ENCODE data around the gene CLEC16A.

CLEC16A gene

DNA sequence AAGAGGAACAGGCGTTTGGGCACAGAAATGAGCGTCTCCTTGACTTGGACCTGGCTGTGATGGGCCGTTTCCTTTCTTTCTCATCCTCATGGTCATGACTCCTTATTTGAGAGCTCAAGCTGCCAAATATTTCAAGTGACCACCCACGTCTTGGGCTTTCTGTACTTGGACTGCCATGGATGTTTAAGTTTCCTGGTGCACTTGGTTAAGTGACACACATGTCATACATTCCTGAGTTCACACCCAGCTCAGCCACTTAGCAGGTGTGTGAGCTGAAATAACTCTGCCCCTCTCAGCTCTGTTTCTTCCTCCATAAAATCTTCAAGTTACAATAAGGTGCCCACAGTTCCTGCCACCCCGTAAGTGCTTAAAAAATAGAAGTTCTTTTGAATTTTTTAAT lies 114.5 kb downstream of the CLEC16A start:
- no peak for DNase-seq

DNA sequence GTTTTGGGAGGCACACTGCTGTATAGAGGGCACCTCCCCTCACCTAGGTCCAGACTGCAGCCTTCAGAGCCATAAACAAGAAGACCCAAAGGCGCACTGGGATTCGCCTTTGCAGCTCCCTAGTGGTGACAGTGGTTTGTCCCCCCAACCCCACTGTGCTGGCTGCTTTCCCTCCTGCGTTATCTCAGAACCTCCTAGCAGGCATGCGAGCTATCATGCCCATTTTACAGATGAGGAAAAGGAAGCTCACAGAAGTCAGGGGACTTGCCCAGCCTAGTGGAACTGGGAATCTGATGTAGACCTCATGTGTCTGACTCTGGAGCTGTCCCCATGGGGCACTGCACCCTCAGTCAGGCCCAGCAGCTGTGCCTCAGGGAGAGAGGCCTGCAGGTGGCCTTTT lies 115.2 kb downstream of the CLEC16A start:
- DNase-seq, result no peak

DNA sequence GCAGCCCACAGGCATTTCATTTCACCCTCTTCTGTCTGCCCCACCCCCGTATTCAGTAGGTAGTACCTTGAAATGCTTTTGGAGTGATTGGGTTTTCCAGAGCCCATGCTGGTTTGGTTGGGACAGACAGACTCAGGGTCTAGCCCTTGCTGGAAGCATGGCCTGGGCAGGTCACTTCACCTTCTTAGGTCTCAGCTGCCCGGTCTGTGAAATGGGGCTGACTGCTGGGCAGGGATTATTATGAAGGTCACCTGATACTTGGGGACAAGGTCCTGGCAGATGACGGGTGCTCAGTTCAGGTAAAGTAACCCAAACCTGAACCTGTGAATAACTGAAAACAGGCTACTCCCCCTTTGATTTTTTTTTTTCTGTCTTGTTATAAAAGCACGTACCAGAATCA lies 116.0 kb downstream of the CLEC16A start:
- DNase-seq, result no peak

DNA sequence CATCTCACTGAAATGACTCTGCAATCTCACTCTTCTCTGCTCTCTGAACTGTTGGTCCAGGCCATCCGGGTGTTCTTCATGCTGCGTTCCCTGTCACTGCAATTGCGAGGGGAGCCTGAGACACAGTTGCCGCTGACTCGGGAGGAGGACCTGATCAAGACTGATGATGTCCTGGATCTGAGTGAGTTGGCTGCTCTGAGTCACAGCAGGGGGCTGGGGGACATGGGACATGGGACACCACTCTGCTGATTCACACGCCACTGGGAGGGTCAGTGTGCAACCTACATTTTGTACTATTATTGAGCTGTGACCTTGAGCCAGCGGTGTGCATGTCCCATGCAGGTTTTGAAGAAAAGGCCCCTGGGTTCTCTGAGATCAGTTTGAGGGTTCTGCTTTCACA lies 116.5 kb downstream of the CLEC16A start:
- no peak for DNase-seq

DNA sequence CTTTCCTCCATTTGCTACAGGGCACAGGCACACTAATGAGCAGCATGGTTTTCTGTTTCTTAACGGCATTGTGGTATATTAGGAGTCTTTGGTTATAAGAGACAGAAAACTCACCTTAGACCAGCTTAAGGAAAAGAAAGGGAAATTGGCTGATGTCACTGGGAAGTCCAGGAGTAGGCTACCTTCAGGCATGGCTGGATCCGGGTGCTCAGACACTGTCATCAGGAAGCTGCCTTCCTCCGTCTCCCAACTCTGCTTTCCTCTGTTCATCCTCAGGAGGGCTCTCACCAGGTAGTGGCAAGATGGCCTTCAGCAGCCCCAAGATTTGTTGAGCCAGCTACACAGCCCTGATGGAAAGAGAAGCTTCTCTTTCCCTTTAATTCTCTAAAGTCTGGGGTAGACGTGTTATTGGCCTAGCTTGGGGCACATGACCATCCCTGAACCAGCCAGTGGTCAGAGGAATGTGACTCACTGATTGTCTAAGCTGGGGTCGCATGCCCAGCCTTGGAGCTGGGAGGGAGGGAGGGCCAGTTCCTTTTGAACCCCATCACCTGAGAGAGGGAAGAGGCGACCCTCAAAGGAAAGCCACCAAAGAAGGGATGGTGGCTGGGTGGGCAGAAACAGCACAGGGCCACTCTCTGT lies 117.4 kb downstream of the CLEC16A start:
- no peak for DNase-seq

- DNase-seq, result no peak
Observed at GRCh38 chr16:11063448-11064201, 119.3 kb downstream of the CLEC16A start.

- DNase-seq, result no peak
Observed at GRCh38 chr16:11064202-11064540, 119.8 kb downstream of the CLEC16A start.

- DNase-seq, result no peak
Observed at GRCh38 chr16:11064851-11065250, 120.5 kb downstream of the CLEC16A start.

DNA sequence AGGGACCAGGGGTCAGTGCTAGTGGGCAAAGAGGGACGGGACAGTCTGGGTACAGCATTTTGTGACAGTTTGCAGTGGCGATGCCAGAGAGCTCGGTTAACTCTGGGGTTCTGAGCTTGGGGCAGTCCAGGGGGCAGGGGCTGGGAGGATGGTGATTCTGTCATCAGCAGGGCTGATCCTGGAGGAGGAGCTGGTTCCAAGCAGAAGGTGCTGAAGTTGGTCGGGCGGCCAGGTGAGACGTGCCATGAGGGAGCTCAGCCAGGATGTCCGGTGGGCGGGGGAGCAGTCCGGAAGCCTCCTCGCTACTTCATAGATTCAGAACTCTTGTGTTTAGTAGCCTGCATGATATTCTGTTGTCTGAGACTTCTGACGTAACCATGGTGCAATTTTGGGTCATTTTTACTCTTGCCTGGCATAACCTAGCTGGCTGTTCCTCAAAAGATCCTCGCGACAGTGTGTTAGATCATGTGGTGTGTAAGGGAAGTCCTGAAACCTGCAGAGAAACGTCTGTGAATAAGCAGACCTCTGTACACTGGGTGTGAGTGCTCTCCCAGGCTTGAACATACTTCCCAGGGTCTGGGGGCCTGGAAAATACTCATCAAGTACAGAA lies 122.0 kb downstream of the CLEC16A start:
- no peak for DNase-seq

DNA sequence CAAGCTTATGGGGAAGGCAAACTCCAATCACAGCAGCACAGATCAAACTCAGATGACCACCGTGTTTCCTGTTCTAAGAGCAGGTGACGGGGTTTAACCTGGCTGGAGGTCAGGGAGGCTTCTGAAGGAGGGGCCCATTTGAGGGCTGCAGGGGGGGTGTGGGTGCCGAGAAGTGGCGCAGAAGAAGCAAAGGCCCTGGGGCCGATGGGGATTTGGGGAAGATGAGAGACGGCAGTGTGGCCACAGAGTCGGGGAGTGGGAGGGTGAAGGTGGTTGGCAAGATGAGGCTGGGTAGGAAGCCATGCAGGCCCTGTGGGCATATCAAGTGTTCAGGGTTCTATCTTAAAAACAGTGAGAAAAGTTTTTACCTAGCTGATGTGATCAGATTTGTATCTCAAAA lies 122.9 kb downstream of the CLEC16A start:
- no peak for DNase-seq

DNA sequence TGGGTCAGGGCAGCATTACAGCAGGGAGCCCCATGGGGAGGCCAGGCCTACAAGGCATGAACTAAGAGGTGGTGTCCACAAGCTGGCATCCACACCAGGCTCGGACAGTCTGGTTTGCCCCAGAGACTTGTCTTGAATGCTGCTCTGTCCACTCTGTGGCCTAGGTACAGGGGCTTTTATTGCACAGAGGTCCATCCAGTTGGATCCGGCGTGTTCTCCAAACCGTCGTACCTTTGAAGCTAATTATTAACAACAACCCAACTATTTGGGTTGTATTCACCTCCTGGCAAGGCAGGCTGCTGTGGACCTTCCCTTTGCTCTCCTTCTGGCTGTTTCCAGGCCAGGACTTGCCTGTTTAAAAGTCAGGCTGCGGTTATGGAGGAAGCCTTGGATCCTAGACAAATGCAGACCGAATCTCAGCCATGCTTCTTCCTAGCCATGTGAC lies 123.4 kb downstream of the CLEC16A start:
- no peak for DNase-seq

GRCh38 chr16:11071829-11072228 lies 127.5 kb downstream of the CLEC16A start:
- DNase-seq, result no peak

GRCh38 chr16:11072420-11073153 lies 128.2 kb downstream of the CLEC16A start:
- no peak for DNase-seq

GRCh38 chr16:11073407-11073999 lies 129.1 kb downstream of the CLEC16A start:
- DNase-seq, result no peak

DNA sequence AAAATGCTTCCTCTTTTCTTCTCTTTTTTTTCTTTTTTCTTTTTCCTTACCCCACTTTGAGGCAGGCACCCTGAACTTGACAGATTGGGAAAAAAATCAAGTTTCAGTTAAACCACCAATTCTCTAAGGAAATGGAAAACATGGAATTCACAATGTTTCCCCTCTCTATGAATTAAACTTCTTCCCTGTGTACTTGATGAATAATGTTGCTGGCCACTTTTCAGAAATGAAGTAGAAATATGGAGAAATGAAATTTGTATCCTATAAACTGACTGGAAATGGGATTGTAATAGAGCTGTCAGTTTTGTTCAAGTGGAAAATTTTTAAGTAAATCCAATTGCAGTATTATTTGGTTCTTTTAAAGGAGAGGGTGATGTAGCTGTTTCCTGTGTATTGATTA lies 129.8 kb downstream of the CLEC16A start:
- DNase-seq, result no peak

DNA sequence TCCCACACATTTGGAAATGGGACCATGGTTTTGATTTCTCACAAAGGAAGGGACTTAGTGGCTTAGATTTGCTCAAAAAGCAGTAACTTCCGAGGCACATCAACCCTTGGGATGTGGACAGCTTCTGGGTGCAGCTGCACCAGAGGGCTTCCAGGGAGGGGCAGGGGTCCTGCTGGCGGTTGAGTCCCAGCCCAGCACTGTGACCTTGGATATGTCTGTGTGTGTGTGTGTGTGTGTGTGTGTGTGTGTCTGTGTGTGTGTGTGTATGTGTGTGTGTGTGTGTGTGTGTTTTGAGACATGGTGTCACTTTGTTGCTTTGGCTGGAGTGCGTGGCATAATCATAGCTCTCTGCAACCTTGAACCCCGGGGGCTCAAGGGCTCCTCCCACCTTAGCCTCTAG lies 130.8 kb downstream of the CLEC16A start:
- no peak for DNase-seq

GRCh38 chr16:11076259-11077018 lies 132.1 kb downstream of the CLEC16A start:
- no peak for DNase-seq

GRCh38 chr16:11078812-11079459 lies 134.6 kb downstream of the CLEC16A start:
- no peak for DNase-seq

DNA sequence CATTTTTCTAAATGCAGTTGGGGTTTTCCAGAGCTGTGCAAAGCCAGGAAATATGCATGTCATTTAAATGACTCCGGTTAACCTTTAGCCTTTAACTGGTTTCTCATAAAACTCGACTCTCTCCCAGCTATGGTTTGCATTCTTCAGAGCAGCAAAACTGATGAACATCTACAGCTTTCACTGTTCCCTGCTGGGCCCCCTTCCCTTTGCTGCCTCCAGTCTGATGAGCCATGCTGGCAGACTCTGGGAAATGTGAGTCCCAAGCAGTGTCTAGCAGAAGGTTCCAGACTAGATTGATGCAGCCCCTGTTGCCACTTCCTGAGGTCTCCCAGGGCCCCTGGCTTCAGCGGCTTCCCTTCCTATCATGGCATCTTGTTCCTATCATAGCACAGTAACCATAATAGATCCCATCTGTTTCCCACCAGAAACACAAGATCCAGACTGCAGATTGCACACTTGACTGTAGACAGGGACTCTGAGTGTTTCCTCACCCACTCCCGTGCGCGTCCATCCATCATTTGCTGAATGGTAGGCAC lies 135.4 kb downstream of the CLEC16A start:
- DNase-seq, result no peak

GRCh38 chr16:11080327-11080967 lies 136.1 kb downstream of the CLEC16A start:
- no peak for DNase-seq

All from hypothalamus (tissue), 51 donors.